PC-3 (cell line): ENCODE measurements around the gene ALX3.

Experiments
- EZH2phosphoT487 ChIP-seq: fragments of 300-600 bp; sonication (generic); IDR thresholded peaks from 2 replicates; pipeline ENCODE4 v1.6.1; 2018; ENCODE audit warnings: mild to moderate bottlenecking, antibody characterized with exemption, low read length, borderline replicate concordance
- TF ChIP-seq, protein P1 (sequence below): fragments of 300-600 bp; sonication (generic); conservative IDR thresholded peaks from 2 replicates; pipeline ENCODE4 v1.5.1; 2017; ENCODE audit warnings: antibody characterized with exemption, low read depth, mild to moderate bottlenecking, low read length

DNA sequence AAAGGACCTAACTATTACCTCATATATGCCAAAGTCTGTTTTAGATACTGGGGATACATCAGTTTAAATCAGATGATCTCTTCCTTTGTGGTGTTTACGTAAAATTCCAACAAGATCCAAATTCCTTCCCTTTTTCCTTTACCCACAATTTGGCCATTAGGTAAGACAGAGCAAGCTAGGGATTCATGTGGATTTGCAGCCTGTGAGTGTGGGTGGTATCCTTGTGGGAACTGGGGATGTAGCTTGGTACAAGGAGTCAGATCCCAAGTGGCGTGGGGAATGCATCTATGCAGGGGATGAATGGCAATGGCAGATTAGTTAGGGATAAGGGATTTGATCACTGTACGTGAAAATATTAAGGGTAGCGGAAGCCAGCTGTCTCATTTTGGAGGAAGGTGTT, 45.9 kb downstream of the ALX3 start:
- TF ChIP-seq, protein P1, sequence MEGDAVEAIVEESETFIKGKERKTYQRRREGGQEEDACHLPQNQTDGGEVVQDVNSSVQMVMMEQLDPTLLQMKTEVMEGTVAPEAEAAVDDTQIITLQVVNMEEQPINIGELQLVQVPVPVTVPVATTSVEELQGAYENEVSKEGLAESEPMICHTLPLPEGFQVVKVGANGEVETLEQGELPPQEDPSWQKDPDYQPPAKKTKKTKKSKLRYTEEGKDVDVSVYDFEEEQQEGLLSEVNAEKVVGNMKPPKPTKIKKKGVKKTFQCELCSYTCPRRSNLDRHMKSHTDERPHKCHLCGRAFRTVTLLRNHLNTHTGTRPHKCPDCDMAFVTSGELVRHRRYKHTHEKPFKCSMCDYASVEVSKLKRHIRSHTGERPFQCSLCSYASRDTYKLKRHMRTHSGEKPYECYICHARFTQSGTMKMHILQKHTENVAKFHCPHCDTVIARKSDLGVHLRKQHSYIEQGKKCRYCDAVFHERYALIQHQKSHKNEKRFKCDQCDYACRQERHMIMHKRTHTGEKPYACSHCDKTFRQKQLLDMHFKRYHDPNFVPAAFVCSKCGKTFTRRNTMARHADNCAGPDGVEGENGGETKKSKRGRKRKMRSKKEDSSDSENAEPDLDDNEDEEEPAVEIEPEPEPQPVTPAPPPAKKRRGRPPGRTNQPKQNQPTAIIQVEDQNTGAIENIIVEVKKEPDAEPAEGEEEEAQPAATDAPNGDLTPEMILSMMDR = no peak
- TF ChIP-seq EZH2phosphoT487 = no peak
